GM19351 (cell line): ENCODE results near the gene CAPZA3.
"Not testable (repeated sequence)": the region's sequence is repeated elsewhere in the genome, so short reads cannot be mapped to it uniquely, and the experiment has no call there.

ENCODE experiments used
- ATAC-seq: cut with Tn5 transposase; IDR thresholded peaks from one replicate; pipeline ENCODE4 v1.9.1; 2021; ENCODE audit warnings: mild to moderate bottlenecking, moderate library complexity; ENCODE audit not compliant: unreplicated experiment

Gene CAPZA3, protein sequence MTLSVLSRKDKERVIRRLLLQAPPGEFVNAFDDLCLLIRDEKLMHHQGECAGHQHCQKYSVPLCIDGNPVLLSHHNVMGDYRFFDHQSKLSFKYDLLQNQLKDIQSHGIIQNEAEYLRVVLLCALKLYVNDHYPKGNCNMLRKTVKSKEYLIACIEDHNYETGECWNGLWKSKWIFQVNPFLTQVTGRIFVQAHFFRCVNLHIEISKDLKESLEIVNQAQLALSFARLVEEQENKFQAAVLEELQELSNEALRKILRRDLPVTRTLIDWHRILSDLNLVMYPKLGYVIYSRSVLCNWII

DNA sequence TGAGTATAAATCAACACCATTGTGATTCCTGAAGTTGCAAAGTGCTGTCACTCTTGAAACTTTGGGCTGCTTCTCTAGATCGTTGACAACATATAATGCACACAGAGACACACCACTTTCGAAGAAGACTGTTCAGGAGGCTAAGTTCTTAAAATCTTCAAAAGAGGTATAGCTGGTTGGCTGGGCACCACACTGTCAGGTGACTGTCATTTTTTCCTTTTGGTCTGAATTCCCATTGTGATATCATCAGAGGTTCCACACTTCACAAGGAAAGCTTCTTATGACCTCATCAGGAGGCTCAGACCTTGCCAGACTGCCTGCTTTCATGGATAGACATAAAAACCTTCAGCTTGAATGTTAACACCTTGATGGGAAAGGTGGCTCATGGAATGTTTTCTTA is at the start of gene CAPZA3, which contains the start of gene PLCZ1:
CAPZA3 (plus strand) TSS at position 301 of the 400 bp plus-strand sequence. CDS start 150 bp downstream, outside the sequence.
PLCZ1 (minus strand) TSS at position 194 of the 400 bp plus-strand sequence. CDS start 641 bp downstream, outside the sequence.
- no peak for ATAC-seq

DNA sequence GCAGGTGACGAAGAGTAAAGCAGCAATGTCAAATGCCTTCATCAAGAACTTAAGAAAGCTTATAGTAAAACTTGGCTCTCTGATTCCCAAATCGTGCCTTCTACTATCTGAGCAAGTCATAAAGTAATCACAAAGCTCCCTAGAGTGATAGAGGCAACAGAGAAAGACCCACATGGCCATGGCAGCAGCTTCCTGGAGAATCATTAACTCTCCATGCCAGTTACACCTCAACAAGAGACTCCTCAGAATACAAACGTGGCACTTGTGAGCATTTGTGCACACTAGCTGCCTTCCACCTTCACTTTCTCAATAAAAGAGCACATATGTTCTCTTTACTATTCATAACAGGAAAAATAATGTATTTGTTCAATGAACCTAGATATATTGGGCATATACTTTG is 48.1 kb upstream of the CAPZA3 start:
- no peak for ATAC-seq

GRCh38 chr12:18690653-18691052 is 47.3 kb upstream of the CAPZA3 start:
- no peak for ATAC-seq

DNA sequence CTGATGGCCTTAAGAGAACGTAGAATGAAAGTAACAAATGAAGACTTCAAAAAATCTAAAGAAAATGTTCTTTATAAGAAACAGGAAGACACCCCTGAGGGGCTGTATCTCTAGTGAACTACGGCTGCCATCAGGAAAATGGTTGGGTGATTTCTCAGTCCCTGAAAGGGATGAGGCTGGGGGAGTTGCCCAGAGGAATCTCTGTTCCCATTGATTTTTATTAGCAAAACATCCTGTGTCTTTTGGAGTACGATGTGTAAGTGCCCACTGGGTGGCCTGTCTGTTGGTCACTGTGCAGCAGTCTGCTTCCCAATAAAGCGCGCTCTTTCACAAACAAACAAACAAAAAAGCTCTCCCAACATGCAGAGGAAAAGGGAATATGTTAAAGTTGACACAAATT is 43.9 kb upstream of the CAPZA3 start:
- ATAC-seq = not testable (repeated sequence)

DNA sequence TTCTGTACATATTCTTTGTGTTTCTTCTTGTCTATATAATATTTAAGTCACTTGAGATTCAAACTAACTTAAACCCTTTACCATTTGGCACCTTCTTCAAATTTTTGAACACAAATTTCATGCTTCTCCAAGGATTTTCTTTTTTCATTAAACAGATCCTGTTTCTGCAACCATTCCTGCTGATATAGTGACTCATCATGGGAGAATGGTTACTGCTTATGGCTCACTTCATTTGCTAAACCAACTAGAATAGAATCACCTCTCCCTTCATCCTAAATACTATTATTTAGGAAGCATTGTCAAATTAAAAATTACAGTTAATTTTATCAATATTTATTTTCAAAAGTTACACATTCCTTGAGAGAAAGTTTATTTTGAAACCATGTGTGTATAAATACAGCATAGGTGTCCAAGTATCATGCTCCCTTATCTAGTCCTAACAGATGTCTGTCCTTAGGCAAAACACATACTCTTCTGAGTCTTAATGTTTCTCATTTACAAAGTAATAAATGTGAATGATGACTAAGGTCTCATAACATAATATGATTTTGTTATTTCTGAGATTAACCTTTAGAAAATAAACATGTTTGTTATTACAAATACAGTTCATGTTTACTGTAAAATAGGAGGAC is 40.8 kb upstream of the CAPZA3 start:
- ATAC-seq = no peak

GRCh38 chr12:18700271-18700670 is 37.6 kb upstream of the CAPZA3 start:
- ATAC-seq = no peak

DNA sequence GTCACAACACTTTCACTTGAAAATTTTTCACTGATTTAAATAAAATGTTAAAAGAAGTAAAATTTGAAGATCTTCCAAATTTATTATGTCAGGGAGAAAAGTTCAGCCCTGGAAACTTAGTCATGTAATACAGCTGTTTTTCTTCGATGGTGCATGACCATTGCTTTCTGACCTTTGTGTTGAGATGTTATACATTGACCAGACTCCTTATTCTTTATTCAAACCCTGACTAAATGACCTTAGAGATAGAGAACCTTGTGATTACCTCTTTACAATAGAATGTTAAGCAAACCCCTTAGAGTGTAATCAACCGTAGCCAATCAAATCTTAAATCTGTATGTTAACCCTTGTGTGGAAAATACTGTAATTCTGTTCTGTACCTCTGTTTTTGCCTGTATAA is 34.6 kb upstream of the CAPZA3 start:
- ATAC-seq = no peak

GRCh38 chr12:18703911-18704310 is 34.0 kb upstream of the CAPZA3 start:
- no peak for ATAC-seq

GRCh38 chr12:18706798-18707197 is 31.1 kb upstream of the CAPZA3 start:
- ATAC-seq = no peak

DNA sequence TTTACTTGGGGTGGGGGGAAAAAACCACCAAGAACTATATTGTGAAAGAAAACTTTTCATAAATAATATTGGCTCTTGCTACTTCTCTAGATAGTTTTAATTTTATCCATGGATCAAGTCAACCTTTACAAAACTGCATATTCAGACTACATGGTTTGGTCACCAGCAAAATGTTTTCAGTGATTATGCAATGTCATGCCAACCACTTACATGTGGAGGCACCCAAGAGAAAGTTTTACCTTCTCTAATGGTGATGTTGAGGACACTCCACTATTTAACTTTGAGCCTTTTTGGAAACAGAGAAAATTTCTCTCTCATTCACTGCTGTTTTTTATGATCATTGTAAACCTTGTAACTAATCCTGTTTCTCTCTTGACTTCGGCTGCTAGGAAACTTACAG is 21.7 kb upstream of the CAPZA3 start:
- no peak for ATAC-seq

- ATAC-seq = no peak
These were observed 19.5 kb upstream of the CAPZA3 start for GRCh38 chr12:18718462-18718861.

DNA sequence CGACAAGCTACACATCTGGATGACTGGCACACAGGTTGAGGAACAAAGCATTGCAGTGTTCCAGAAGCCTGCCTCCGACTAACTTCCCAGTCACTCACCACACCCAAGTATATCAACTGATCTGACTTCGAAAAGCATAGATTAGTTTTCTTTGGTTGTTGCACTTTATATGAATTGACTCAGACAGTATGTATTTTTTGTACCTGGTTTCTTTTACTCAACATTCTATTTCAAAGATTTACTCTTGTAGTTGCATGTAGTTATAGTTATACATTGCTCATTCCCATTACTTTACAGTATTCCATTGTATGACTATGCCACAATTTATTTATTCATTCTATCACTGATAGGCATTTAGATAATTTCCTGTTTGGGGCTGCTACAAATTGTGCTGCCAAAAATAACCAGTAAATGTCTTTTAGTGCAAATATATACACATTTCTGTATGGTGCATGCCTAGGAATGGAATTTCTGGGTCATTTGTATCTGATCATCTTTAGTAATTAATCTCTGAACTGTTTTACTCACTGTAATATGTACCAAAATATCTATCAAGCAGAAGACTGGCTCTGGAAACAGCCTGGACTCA is 17.9 kb upstream of the CAPZA3 start:
- no peak for ATAC-seq

- no peak for ATAC-seq
These were observed 17.2 kb upstream of the CAPZA3 start for GRCh38 chr12:18720690-18721089.

DNA sequence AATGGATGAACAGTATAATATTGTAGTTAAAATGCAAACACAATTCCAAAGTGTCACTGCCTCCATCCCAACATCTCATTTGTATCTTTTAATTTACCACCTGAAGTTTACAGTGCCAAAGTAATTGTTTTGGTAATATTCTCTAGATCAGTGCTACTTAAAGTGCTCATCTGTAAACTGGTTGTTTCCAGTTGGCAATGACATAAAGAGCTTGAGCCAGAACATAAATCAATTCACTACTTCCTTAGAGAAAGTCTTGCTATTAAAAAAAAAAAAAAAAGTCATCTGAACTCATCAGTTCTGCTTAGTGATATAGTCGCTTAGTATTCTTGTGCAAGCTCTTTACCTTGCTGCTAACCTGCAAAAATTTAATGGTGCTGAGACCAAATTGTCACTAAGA is 16.5 kb upstream of the CAPZA3 start:
- ATAC-seq = no peak

- ATAC-seq = no peak
These were observed 14.2 kb upstream of the CAPZA3 start for GRCh38 chr12:18723752-18724151.

GRCh38 chr12:18731156-18731555 is 6.8 kb upstream of the CAPZA3 start:
- ATAC-seq = no peak

DNA sequence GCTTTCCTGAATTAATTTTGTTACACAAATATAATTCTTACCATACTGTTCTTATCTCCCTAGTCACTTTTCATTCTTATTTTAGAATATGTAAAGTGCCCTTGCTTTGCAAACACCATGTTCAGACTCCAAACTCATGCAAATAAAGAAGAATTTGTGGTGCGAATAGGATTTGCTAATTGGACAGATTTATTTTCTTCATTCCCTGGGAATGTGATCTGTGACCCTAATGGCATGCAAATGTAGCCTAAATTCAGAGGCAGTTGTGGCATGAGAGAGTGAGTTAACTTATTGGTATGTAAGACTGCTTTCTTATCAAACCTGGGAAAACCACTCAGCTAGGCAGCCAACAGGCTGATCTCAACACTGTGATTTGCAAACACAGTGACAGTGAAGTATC is 10.0 kb downstream of the CAPZA3 start:
- no peak for ATAC-seq

- no peak for ATAC-seq
These were observed 11.6 kb downstream of the CAPZA3 start for GRCh38 chr12:18749386-18749957.

- no peak for ATAC-seq
These were observed 12.2 kb downstream of the CAPZA3 start for GRCh38 chr12:18750085-18750484.

DNA sequence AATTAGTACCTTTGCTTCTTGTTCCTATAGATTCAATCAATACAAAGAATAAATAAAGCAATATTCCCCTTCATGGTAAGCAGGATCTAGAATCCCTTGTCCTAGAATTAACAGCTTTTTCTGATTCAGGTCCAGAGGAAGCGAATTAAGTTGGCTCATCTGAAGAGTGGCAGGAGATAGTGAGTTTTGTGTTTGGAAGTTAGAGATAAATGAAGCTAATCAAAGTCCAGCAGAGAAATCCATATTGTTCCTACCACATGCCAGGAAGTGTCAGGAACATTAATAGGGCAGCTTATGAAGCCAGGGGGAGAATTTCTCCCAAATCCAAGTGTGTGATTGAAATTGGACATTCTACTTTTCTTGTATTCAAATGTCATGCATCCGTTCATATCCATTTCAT is 13.9 kb downstream of the CAPZA3 start:
- ATAC-seq = no peak

GRCh38 chr12:18752280-18752920 is 14.5 kb downstream of the CAPZA3 start:
- ATAC-seq = no peak
